GM12891 (cell line): ENCODE results near the gene FMN1.

Source experiments
- PAX5 ChIP-seq: IDR thresholded peaks from 2 replicates; pipeline ENCODE4 v1.6.1; 2011; ENCODE audit warnings: low read length, moderate library complexity, mild to moderate bottlenecking; ENCODE audit not compliant: insufficient read depth, severe bottlenecking
- POLR2A ChIP-seq: IDR thresholded peaks from 2 replicates; pipeline ENCODE4 v1.6.1; 2011; ENCODE audit warnings: low read depth, low read length, control low read depth
- POLR2AphosphoS5 ChIP-seq: IDR thresholded peaks from 2 replicates; pipeline ENCODE4 v1.6.1; 2011; ENCODE audit warnings: low read depth, low read length, control low read depth
- POU2F2 ChIP-seq: IDR thresholded peaks from 2 replicates; pipeline ENCODE4 v1.6.1; 2011; ENCODE audit warnings: low read depth, mild to moderate bottlenecking, control low read depth, low read length, moderate library complexity
- SPI1 ChIP-seq: IDR thresholded peaks from 2 replicates; pipeline ENCODE4 v1.6.1; 2011; ENCODE audit warnings: low read depth, low read length, control low read depth
- TAF1 ChIP-seq: IDR thresholded peaks from 2 replicates; pipeline ENCODE4 v1.6.1; 2011; ENCODE audit warnings: low read depth, low read length, control low read depth

- TF ChIP-seq POLR2AphosphoS5 (no peak), POLR2A (no peak), TAF1 (no peak), SPI1 (no peak), PAX5 (no peak), POU2F2 (no peak)
These were observed 329.7 kb downstream of the FMN1 start for GRCh38 chr15:32864841-32865240.
